Thyroid gland (tissue), 4 donors: Measurements from ENCODE around the gene AOC3.

ENCODE experiments used
- POLR2A ChIP-seq, 2 donors: fragments of 450-650 bp; IDR thresholded peaks; one replicate each; pipeline ENCODE4 v1.6.1; 2017; ENCODE audit warnings: antibody characterized with exemption in 2 of 2, mild to moderate bottlenecking in 2 of 2, moderate library complexity in 1 of 2
- TF ChIP-seq, protein P1 (sequence below), 6 experiments: fragments of 200-600 bp in 3 of 6; fragments of 450-650 bp in 3 of 6; sonication (generic) in 3 of 6; IDR thresholded peaks; one replicate each; pipeline ENCODE4 v1.5.1; 2016 to 2019; ENCODE audit warnings: antibody characterized with exemption in 6 of 6, mild to moderate bottlenecking in 2 of 6, inconsistent platforms in 1 of 6, moderate library complexity in 1 of 6

DNA sequence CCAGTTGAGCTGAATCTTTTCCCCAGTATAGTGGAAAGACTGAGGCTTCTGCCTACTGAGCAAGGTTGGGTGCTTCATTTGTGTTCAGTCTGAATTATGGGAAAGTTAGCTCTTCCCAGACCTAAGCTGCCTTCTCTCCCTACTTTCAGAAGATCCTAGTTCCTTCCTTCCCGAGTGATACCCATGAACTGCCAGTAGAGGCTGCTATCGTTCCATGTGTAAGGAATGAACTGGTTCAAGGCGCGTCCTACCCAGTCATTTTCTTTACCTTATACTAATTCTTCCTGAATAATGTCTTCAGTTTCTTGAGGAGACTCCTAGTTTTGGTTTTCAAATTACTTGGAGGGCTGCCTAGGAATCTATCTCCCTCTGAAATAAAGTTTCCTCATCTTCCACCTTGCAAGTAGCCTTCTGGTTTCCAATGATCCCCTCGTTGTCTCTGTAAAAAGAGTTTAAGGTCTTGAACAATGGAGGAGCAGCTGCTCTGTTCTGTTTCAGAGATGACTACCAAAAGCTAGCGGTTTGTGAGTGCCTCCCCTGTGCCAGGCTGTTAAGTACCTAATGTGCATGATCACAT lies 7.6 kb upstream of the AOC3 start:
- TF ChIP-seq, protein P1, sequence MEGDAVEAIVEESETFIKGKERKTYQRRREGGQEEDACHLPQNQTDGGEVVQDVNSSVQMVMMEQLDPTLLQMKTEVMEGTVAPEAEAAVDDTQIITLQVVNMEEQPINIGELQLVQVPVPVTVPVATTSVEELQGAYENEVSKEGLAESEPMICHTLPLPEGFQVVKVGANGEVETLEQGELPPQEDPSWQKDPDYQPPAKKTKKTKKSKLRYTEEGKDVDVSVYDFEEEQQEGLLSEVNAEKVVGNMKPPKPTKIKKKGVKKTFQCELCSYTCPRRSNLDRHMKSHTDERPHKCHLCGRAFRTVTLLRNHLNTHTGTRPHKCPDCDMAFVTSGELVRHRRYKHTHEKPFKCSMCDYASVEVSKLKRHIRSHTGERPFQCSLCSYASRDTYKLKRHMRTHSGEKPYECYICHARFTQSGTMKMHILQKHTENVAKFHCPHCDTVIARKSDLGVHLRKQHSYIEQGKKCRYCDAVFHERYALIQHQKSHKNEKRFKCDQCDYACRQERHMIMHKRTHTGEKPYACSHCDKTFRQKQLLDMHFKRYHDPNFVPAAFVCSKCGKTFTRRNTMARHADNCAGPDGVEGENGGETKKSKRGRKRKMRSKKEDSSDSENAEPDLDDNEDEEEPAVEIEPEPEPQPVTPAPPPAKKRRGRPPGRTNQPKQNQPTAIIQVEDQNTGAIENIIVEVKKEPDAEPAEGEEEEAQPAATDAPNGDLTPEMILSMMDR (IDR thresholded peaks at IDR 0.05), result peak; percentile 76 to 98 (median 90)
- no peak for TF ChIP-seq POLR2A (IDR thresholded peaks at IDR 0.05)
